Astrocyte (in vitro differentiated cells and primary cell): ENCODE data around the gene CD300LF. TPM values are rescaled to one million over a fixed set of nuclear protein-coding genes. Genes with fewer than 3 reads are reported as not detected.

Source experiments
- DNase-seq: peaks from one replicate; pipeline ENCODE4 v3.0.0-alpha.2; 2010; ENCODE audit warnings: low read depth
- FAIRE-seq: peaks from 2 replicates; lab custom pipeline; 2011; peaks lifted over from hg19 to GRCh38; lab: Jason Lieb, UNC
- H2AFZ ChIP-seq: 2 replicates; pipeline ENCODE4 v1.6.0; 2012; ENCODE audit warnings: low read depth, low read length, inconsistent platforms
- H3K27ac ChIP-seq: 2 replicates; pipeline ENCODE4 v1.5.1; 2011; ENCODE audit warnings: low read depth, low read length, inconsistent platforms
- H3K27me3 ChIP-seq: 2 replicates; pipeline ENCODE4 v1.6.0; 2011; ENCODE audit warnings: low read length, inconsistent platforms; ENCODE audit not compliant: insufficient read depth
- H3K36me3 ChIP-seq: 2 replicates; pipeline ENCODE4 v1.5.1; 2011; ENCODE audit warnings: low read length, inconsistent platforms; ENCODE audit not compliant: insufficient read depth
- H3K4me1 ChIP-seq: 2 replicates; pipeline ENCODE4 v1.5.1; 2011; ENCODE audit warnings: low read length, inconsistent platforms; ENCODE audit not compliant: insufficient read depth
- H3K4me2 ChIP-seq: 2 replicates; pipeline ENCODE4 v1.6.0; 2012; ENCODE audit warnings: low read length, inconsistent platforms
- H3K4me3 ChIP-seq: 2 replicates; pipeline ENCODE4 v1.5.1; 2011; ENCODE audit warnings: low read depth, mild to moderate bottlenecking, low read length, inconsistent platforms; ENCODE audit not compliant: insufficient read depth
- H3K79me2 ChIP-seq: 2 replicates; pipeline ENCODE4 v1.6.0; 2012; ENCODE audit warnings: mild to moderate bottlenecking, low read length, inconsistent platforms; ENCODE audit not compliant: insufficient read depth
- H3K9ac ChIP-seq: 2 replicates; pipeline ENCODE4 v1.6.0; 2012; ENCODE audit warnings: mild to moderate bottlenecking, low read length, inconsistent platforms
- H3K9me3 ChIP-seq: 2 replicates; pipeline ENCODE4 v1.5.1; 2012; ENCODE audit warnings: low read depth, mild to moderate bottlenecking, low read length, inconsistent platforms; ENCODE audit not compliant: insufficient read depth
- H4K20me1 ChIP-seq: 2 replicates; pipeline ENCODE4 v1.6.0; 2012; ENCODE audit warnings: low read length, inconsistent platforms; ENCODE audit not compliant: insufficient read depth
- H3K27ac Mint-ChIP-seq: one replicate; pipeline ENCODE4 v1.8.0; 2021; ENCODE audit warnings: mild to moderate bottlenecking, mixed read lengths; ENCODE audit not compliant: unreplicated experiment
- H3K27me3 Mint-ChIP-seq: one replicate; pipeline ENCODE4 v1.8.0; 2021; ENCODE audit warnings: low read depth, mixed read lengths; ENCODE audit not compliant: unreplicated experiment
- H3K36me3 Mint-ChIP-seq: one replicate; pipeline ENCODE4 v1.8.0; 2021; ENCODE audit warnings: low read depth, mixed read lengths; ENCODE audit not compliant: unreplicated experiment
- H3K4me1 Mint-ChIP-seq: one replicate; pipeline ENCODE4 v1.8.0; 2021; ENCODE audit warnings: low read depth, mixed read lengths; ENCODE audit not compliant: unreplicated experiment
- H3K4me3 Mint-ChIP-seq: one replicate; pipeline ENCODE4 v1.8.0; 2021; ENCODE audit warnings: mild to moderate bottlenecking, moderate library complexity, mixed read lengths; ENCODE audit not compliant: unreplicated experiment
- H3K9me3 Mint-ChIP-seq: one replicate; pipeline ENCODE4 v1.8.0; 2021; ENCODE audit warnings: mild to moderate bottlenecking, mixed read lengths; ENCODE audit not compliant: unreplicated experiment
- EZH2 ChIP-seq: IDR thresholded peaks from 2 replicates; pipeline ENCODE4 v1.6.1; 2012; ENCODE audit warnings: mild to moderate bottlenecking, low read length, inconsistent platforms; ENCODE audit not compliant: insufficient read depth
- total RNA-seq: library from RNA; stranded (reverse); gene quantifications from 2 replicates; pipeline ENCODE4 v1.2.1, GENCODE V29; 2021
- TF ChIP-seq, protein P1 (sequence below): IDR thresholded peaks from 2 replicates; pipeline ENCODE4 v1.5.1; 2011; ENCODE audit warnings: low read depth, mild to moderate bottlenecking, inconsistent platforms, low read length, moderate library complexity; ENCODE audit not compliant: insufficient read depth

Gene CD300LF
- total RNA-seq, 1 donor from 2014 or later, result not detected

DNA sequence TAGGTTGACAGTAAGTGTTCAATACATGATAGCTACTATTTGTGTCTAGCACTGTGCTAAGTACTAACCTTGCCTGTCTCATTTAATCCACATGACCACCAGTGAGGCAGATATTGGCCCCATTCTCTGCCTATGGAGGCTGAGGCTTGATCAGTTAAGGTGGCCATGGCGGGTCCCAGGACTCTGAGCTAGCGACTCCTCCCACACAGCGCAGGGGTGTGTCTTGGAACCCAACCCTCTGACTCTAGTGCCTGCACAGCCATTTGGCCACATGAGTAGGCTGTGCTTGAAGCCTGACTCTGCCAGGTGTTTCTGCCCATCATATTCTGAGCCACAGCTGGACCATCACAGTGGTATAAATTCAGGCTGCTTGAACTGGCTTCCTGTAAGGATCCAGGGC, 42.1 kb upstream of the CD300LF start:
- Mint-ChIP-seq H3K27ac (no peak overlapping the region), H3K4me3 (no peak overlapping the region), H3K4me1 (peaks cover 24% of the 10 kb centered on the region), H3K27me3 (no peaks in the 10 kb centered on the region), H3K9me3 (no peaks in the 10 kb centered on the region), H3K36me3 (peaks cover 5% of the 10 kb centered on the region)
- Histone ChIP-seq H3K4me1 (peaks cover 20% of the 10 kb centered on the region), H3K79me2 (peaks cover 33% of the 10 kb centered on the region), H2AFZ (no peak overlapping the region), H3K9ac (no peak overlapping the region), H3K27me3 (no peaks in the 10 kb centered on the region), H3K36me3 (no peaks in the 10 kb centered on the region), H4K20me1 (peaks cover 53% of the 10 kb centered on the region), H3K9me3 (no peaks in the 10 kb centered on the region), H3K4me3 (no peak overlapping the region), H3K4me2 (no peak overlapping the region), H3K27ac (no peak overlapping the region)
- no peak for TF ChIP-seq EZH2
- TF ChIP-seq, protein P1, sequence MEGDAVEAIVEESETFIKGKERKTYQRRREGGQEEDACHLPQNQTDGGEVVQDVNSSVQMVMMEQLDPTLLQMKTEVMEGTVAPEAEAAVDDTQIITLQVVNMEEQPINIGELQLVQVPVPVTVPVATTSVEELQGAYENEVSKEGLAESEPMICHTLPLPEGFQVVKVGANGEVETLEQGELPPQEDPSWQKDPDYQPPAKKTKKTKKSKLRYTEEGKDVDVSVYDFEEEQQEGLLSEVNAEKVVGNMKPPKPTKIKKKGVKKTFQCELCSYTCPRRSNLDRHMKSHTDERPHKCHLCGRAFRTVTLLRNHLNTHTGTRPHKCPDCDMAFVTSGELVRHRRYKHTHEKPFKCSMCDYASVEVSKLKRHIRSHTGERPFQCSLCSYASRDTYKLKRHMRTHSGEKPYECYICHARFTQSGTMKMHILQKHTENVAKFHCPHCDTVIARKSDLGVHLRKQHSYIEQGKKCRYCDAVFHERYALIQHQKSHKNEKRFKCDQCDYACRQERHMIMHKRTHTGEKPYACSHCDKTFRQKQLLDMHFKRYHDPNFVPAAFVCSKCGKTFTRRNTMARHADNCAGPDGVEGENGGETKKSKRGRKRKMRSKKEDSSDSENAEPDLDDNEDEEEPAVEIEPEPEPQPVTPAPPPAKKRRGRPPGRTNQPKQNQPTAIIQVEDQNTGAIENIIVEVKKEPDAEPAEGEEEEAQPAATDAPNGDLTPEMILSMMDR, result no peak
- DNase-seq (no peak), FAIRE-seq (no peak)

DNA sequence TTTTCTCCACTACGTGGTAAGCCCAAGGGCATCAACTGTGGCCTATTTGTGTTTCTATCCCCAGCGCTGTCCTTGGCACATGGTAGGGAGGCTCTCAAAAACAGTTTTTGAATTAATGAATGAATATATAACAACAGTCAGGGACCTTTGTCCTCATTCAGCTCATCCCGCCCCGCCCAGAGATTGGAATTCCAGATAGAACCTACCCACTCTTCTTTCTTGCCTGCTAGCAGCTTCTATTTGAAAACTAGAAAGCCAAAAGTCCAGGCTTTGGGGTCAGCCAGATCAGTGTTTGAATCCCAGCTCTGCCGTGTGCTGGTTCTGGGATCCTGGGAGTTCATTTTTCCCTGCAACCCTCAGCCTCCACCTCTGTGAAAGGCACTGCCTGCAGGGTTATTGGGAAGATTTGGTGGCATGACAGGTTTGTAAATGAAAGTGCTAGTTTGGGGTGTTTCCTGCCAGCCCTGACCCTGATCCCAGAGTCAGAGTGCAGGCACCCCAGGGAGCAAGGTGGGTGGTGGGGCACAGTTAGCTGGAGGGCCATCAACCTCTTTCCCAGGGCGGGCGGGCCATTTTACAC, 40.2 kb upstream of the CD300LF start:
- TF ChIP-seq EZH2, result no peak
- TF ChIP-seq, protein P1, result no peak
- Mint-ChIP-seq H3K27me3 (no peaks in the 10 kb centered on the region), H3K9me3 (no peaks in the 10 kb centered on the region), H3K4me3 (no peak overlapping the region), H3K4me1 (peaks cover 13% of the 10 kb centered on the region), H3K27ac (no peak overlapping the region), H3K36me3 (peaks cover 5% of the 10 kb centered on the region)
- Histone ChIP-seq H3K4me3 (no peak overlapping the region), H4K20me1 (peaks cover 47% of the 10 kb centered on the region), H3K79me2 (peaks cover 35% of the 10 kb centered on the region), H3K9me3 (no peaks in the 10 kb centered on the region), H2AFZ (no peak overlapping the region), H3K36me3 (no peaks in the 10 kb centered on the region), H3K4me2 (no peak overlapping the region), H3K27me3 (no peaks in the 10 kb centered on the region), H3K4me1 (peaks cover 12% of the 10 kb centered on the region), H3K9ac (no peak overlapping the region), H3K27ac (no peak overlapping the region)
- no peak for DNase-seq
- no peak for FAIRE-seq

DNA sequence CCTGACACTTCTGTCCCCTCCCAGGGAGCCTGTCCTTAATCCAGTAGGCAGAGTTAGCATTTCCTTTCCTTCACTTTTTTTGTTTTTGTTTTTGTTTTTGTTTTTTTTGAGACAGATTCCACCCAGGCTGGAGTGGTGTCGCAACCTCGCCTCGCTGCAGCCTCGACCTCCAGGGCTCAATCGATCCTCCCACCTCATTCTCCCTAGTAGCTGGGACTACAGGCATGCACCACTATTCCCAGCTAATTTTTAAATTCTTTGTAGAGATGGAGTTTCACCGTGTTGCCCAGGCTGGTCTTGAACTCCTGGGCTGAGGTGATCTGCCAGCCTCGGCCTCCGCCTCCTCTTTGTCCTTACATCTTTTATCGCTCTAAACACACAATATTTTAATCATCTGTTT, 39.7 kb upstream of the CD300LF start:
- Mint-ChIP-seq H3K27ac (no peak overlapping the region), H3K9me3 (no peaks in the 10 kb centered on the region), H3K4me1 (peaks cover 13% of the 10 kb centered on the region), H3K27me3 (no peaks in the 10 kb centered on the region), H3K36me3 (peaks cover 5% of the 10 kb centered on the region), H3K4me3 (peak overlapping the region; percentile 66)
- DNase-seq (no peak), FAIRE-seq (no peak)
- Histone ChIP-seq H3K9me3 (no peaks in the 10 kb centered on the region), H3K4me3 (no peak overlapping the region), H3K36me3 (no peaks in the 10 kb centered on the region), H3K4me1 (peaks cover 12% of the 10 kb centered on the region), H2AFZ (no peak overlapping the region), H3K79me2 (peaks cover 35% of the 10 kb centered on the region), H3K4me2 (no peak overlapping the region), H3K27ac (no peak overlapping the region), H3K9ac (no peak overlapping the region), H3K27me3 (no peaks in the 10 kb centered on the region), H4K20me1 (peaks cover 42% of the 10 kb centered on the region)
- no peak for TF ChIP-seq EZH2
- TF ChIP-seq, protein P1, result no peak
